NCI-H146 (cell line): ENCODE data around the gene FAM81A.
"Not testable (repeated sequence)": the region's sequence is repeated elsewhere in the genome, so short reads cannot be mapped to it uniquely, and the experiment has no call there.

Experiments used
- DNase-seq: peaks from one replicate; lab custom pipeline; 2025; lab: John Stamatoyannopoulos, UW

Gene FAM81A

GRCh38 chr15:59437817-59438624 lies at the start of gene FAM81A:
Gene FAM81A, plus strand, starts transcription at chr15:59438186. Its CDS starts 20,441 bp downstream, at chr15:59458627.
- DNase-seq, result peak; percentile 80

DNA sequence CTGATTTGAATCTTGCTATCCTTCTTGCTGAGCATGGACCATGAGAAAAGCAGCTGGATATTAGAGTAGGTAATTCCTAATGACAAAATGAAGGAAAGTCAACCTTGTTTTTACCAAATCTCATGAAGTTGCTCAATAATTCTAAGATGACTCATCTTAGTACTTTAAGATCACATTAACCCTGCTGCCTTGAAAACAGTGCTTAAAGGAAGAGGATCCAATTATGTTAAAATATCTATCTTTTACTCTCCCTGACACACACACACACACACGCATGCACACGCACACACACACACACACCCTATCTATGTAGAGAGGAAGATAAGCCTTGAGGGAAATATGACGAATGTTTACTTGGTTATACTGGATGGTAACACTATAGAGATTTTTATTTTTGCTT lies 49.3 kb upstream of the FAM81A start:
- no peak for DNase-seq

GRCh38 chr15:59392299-59392698 lies 45.7 kb upstream of the FAM81A start:
- DNase-seq, result no peak

- DNase-seq, result no peak
These were observed 43.8 kb upstream of the FAM81A start for GRCh38 chr15:59394166-59394661.

DNA sequence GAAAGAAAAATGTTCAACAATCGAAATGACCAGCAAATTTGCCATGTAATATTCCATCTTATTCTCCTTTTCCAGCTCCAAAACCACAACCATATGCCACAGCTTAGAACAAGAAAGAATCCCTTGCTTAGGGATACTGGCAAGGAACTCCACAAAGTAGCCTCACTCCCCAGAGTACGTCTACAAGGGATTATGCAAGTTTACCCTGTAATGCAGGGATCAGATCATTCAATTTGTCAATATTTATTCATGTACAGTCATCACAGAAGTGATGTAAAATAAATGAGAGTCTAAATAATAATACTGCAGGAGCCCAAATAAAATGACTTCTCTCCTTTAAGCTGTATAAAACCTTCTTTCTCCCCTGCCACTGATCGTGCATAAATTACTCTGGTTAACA lies 41.8 kb upstream of the FAM81A start:
- DNase-seq, result no peak

- DNase-seq, result no peak
These were observed 41.3 kb upstream of the FAM81A start for GRCh38 chr15:59396679-59397078.

DNA sequence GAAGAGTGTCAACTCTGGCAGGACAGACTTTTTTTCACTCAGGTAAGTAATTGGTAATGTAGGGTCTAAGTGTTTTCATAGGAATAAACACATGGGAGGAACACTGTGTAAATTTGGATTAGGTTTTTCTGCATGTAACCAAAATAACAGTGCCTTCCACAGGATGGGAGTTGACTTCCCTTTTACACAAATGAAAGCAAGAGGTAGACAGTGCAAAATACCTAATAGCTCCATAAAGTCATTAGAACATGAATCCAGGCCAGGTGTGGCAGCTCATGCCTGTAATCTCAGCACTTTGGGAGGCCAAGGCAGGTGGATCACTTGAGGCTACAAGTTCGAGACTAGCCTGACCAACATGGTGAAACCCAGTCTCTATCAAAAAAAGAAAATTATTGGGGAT lies 39.8 kb upstream of the FAM81A start:
- DNase-seq, result no peak

GRCh38 chr15:59399465-59400102 lies 38.4 kb upstream of the FAM81A start:
- no peak for DNase-seq

GRCh38 chr15:59400103-59400813 lies 37.7 kb upstream of the FAM81A start:
- DNase-seq, result no peak

- not testable (repeated sequence) for DNase-seq
These were observed 36.7 kb upstream of the FAM81A start for GRCh38 chr15:59401051-59401823.

- peak; percentile 76 for DNase-seq
These were observed 36.0 kb upstream of the FAM81A start for GRCh38 chr15:59401824-59402569.

DNA sequence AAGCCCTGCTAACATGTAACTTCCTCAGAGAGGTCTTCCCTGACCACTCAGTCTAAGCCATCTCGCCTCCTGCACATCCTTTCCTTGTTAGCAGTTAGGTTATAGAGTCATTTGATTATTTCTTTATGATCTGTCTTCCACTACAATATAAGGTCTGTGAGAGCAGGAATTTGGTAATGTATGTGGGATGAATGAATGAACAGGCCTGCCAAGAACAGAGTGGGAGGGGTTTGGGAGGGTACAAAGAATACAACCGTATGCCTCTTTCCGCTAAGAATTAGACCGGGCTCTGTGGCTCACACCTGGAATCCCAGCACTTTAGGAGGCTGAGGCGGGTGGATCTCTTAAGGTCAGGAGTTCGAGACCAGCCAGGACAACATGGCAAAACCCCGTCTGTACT lies 32.9 kb upstream of the FAM81A start:
- DNase-seq, result no peak

- DNase-seq, result no peak
These were observed 31.5 kb upstream of the FAM81A start for GRCh38 chr15:59406446-59406845.

- no peak for DNase-seq
These were observed 30.0 kb upstream of the FAM81A start for GRCh38 chr15:59407946-59408345.

GRCh38 chr15:59410391-59410896 lies 27.5 kb upstream of the FAM81A start:
- DNase-seq, result no peak

GRCh38 chr15:59413577-59413976 lies 24.4 kb upstream of the FAM81A start:
- DNase-seq, result no peak

DNA sequence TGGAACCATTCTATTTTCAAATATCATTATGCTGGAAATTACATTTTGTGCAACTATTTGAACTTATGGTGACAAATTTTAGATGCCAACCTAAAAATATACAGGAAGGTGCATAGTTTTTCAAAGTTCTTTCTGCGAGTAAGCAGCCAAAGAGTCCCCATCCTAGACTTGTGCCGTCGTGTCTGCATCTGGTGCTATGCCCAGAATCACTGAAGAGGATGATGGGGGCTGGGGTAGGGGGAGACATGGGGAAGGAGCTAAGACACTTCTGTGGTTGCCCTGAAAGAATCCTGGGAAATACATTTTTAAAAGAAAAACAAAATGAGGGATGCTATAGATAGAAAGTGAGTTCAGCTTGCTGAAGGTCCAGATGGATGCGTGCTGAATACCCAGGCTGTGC lies 21.2 kb upstream of the FAM81A start:
- no peak for DNase-seq

DNA sequence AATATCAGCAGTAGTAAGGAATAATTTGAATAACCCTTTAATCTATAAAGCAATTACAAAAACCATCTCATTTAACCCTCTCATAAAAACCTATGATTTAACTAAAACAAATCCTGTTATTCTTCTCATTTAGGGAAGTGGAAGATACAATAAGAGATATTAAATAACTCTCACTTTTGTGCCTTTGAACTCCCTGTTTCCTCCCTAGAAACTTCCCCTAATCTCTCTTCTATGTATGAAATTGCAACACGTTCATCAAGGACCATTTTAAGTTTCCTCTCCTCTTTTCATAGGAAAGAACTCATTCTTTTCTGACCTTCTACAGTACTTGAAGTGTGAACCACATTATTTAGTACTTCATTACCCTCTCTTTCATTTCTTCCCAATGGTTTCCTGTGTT lies 18.8 kb upstream of the FAM81A start:
- no peak for DNase-seq

DNA sequence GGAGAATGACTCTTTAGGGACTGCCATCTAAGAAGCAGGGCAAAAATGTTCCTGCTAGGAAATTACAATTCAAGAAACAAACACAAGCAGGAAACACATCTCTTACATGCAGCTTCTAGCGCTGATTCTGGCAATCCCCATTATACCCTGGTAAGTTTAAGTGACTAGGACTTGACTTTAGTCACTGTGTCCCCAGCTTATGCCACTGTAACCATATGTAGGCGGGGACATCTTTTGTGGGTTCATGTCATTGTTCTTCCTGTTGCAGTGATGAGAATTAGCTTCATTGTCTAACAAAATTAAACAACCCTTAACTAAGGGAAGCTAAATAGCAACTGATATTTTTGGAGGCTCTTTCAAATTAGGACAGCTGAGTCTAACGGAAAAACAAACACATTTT lies 17.9 kb upstream of the FAM81A start:
- DNase-seq, result no peak

- no peak for DNase-seq
These were observed 16.9 kb upstream of the FAM81A start for GRCh38 chr15:59420986-59421618.

- DNase-seq, result no peak
These were observed 13.4 kb upstream of the FAM81A start for GRCh38 chr15:59424616-59425015.
